Prostate gland (tissue), 2 donors: ENCODE results near the gene ACVR1C. TPM values are rescaled to one million over a fixed set of nuclear protein-coding genes. Genes with fewer than 3 reads are reported as not detected.

ENCODE experiments used
- DNase-seq: peaks from one replicate; pipeline ENCODE4 v3.0.0-alpha.2; 2019; ENCODE audit warnings: low spot score
- H3K27ac ChIP-seq, 2 donors: fragments of 200-600 bp; sonication (generic); 2 replicates each; pipeline ENCODE4 v1.5.1; 2017 to 2019
- H3K27me3 ChIP-seq: fragments of 200-600 bp; sonication (generic); replicated peaks from 2 replicates; pipeline ENCODE4 v1.5.1; 2019; ENCODE audit not compliant: insufficient read depth
- H3K36me3 ChIP-seq, 2 donors: fragments of 200-600 bp; sonication (generic); 1 replicate in 1 of 2; 2 replicates in 1 of 2; pipeline versions ENCODE4 v1.5.1 to v1.8.1; 2017 to 2019
- H3K4me1 ChIP-seq: fragments of 200-600 bp; sonication (generic); replicated peaks from 2 replicates; pipeline ENCODE4 v1.5.1; 2019
- H3K4me3 ChIP-seq, 2 donors: fragments of 200-600 bp; sonication (generic); 2 replicates each; pipeline ENCODE4 v1.5.1; 2017 to 2019
- H3K9me3 ChIP-seq: fragments of 200-600 bp; sonication (generic); 2 replicates; pipeline ENCODE4 v1.5.1; 2017
- CTCF ChIP-seq, 4 experiments: fragments of 200-600 bp in 2 of 4; fragments of 450-650 bp in 2 of 4; sonication (generic) in 2 of 4; IDR thresholded peaks; 1 replicate in 3 of 4; 2 replicates in 1 of 4; pipeline ENCODE4 v1.5.1; 2016 to 2019; ENCODE audit warnings: antibody characterized with exemption in 4 of 4, mild to moderate bottlenecking in 2 of 4, moderate library complexity in 2 of 4
- POLR2A ChIP-seq: fragments of 450-650 bp; IDR thresholded peaks from one replicate; pipeline ENCODE4 v1.6.1; 2016; ENCODE audit warnings: antibody characterized with exemption, mild to moderate bottlenecking
- POLR2AphosphoS5 ChIP-seq: sonication (generic); formaldehyde crosslinking; IDR thresholded peaks from one replicate; pipeline ENCODE4 v1.6.1; 2017; ENCODE audit warnings: antibody characterized with exemption
- WGBS: methylation state at CpG from one replicate; pipeline ENCODE4 v1.1.5; 2018; 5-methylcytosine and 5-hydroxymethylcytosine counted together
- intact Hi-C: fragments of 100-400 bp; cut with DNase I; formaldehyde crosslinking; loops from one replicate; pipeline ENCODE4 v1.14.2; 2022
- total RNA-seq, 2 donors: library from RNA; depleted of rRNA; stranded (reverse); fragments of >200 nt; gene quantifications; one replicate each; pipeline ENCODE4 v1.1.0, GENCODE V29; 2016

Gene ACVR1C
- total RNA-seq, 2 donors from 2014 or later = 0.09 to 2.0 TPM

- Histone ChIP-seq H3K4me1 (no peaks in the 10 kb centered on the region), H3K27ac (no peak overlapping the region), H3K9me3 (no peaks in the 10 kb centered on the region), H3K4me3 (no peak overlapping the region), H3K27me3 (no peaks in the 10 kb centered on the region), H3K36me3 (no peaks in the 10 kb centered on the region)
- DNase-seq = no peak
- intact Hi-C loops = no loop called here
- WGBS = 91% methylated on average over 4 of the region's 4 CpGs
- TF ChIP-seq POLR2AphosphoS5 = no peak
- TF ChIP-seq POLR2A = no peak
- no peak for TF ChIP-seq CTCF (IDR thresholded peaks at IDR 0.05)
Observed at GRCh38 chr2:157486596-157487270, 141.9 kb downstream of the ACVR1C start.

GRCh38 chr2:157480182-157480961, 148.3 kb downstream of the ACVR1C start:
- intact Hi-C loops = no loop called here
- H3K36me3 ChIP-seq = no peaks in the 10 kb centered on the region
- no peaks in the 10 kb centered on the region for H3K4me1 ChIP-seq
- no peak for TF ChIP-seq CTCF (IDR thresholded peaks at IDR 0.05)
- TF ChIP-seq POLR2A = no peak
- TF ChIP-seq POLR2AphosphoS5 = no peak
- DNase-seq = no peak
- H3K27ac ChIP-seq = no peak overlapping the region
- H3K9me3 ChIP-seq = no peaks in the 10 kb centered on the region
- no peak overlapping the region for H3K4me3 ChIP-seq
- WGBS = 80% methylated on average over 3 of the region's 3 CpGs
- no peaks in the 10 kb centered on the region for H3K27me3 ChIP-seq

- Histone ChIP-seq H3K27ac (no peak overlapping the region), H3K4me1 (no peaks in the 10 kb centered on the region), H3K36me3 (no peaks in the 10 kb centered on the region), H3K4me3 (no peak overlapping the region), H3K9me3 (no peaks in the 10 kb centered on the region), H3K27me3 (no peaks in the 10 kb centered on the region)
- 86% methylated on average over 7 of the region's 7 CpGs for WGBS
- DNase-seq = no peak
- intact Hi-C loops = no loop called here
- TF ChIP-seq POLR2AphosphoS5 (no peak), CTCF (IDR thresholded peaks at IDR 0.05) (no peak), POLR2A (no peak)
Observed at GRCh38 chr2:157479081-157480027, 149.3 kb downstream of the ACVR1C start.

GRCh38 chr2:157477919-157478318, 150.7 kb downstream of the ACVR1C start:
- intact Hi-C loops = no loop called here
- Histone ChIP-seq H3K9me3 (no peaks in the 10 kb centered on the region), H3K4me3 (no peak overlapping the region), H3K27me3 (no peaks in the 10 kb centered on the region), H3K4me1 (no peaks in the 10 kb centered on the region), H3K36me3 (no peaks in the 10 kb centered on the region), H3K27ac (no peak overlapping the region)
- TF ChIP-seq CTCF (IDR thresholded peaks at IDR 0.05) (no peak), POLR2A (no peak), POLR2AphosphoS5 (no peak)
- DNase-seq = no peak
